Measurements from ENCODE around the gene MYO1D.

DNA sequence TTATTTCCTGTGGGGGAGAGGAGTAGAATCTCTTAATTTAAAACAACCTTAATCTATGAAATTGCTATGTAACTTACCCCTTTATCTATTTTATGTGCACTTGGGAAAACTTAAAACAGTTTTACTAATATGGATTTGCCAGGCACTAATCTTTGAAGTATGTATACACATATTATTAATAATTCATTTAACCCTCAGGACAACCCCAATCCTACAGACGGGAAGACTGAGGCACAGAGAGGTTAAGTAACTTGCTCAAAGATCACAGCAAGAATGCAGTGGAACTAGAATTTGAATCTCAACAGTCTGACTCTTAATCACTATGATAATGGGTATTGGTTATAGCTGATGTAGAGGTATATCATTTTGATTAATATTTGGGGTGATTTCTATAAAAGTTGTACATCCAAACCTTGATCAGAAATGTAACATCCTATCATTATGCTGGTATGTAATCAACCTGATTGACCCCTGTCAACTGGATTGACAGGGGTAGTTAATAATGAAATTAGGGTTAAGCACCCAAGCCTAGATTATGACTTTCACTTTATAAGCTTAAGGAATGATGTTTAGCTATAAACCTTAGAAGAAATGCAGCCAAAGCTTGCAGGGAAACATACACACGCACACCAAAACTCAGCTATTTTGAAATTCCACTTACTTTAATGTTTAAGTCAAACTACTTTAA is 1.6 kb downstream of the MYO1D start:
- TF ChIP-seq EP300 (IDR thresholded peaks at IDR 0.05) (no peak), POLR2A (IDR thresholded peaks at IDR 0.05) (no peak)
- TF ChIP-seq, protein P1, sequence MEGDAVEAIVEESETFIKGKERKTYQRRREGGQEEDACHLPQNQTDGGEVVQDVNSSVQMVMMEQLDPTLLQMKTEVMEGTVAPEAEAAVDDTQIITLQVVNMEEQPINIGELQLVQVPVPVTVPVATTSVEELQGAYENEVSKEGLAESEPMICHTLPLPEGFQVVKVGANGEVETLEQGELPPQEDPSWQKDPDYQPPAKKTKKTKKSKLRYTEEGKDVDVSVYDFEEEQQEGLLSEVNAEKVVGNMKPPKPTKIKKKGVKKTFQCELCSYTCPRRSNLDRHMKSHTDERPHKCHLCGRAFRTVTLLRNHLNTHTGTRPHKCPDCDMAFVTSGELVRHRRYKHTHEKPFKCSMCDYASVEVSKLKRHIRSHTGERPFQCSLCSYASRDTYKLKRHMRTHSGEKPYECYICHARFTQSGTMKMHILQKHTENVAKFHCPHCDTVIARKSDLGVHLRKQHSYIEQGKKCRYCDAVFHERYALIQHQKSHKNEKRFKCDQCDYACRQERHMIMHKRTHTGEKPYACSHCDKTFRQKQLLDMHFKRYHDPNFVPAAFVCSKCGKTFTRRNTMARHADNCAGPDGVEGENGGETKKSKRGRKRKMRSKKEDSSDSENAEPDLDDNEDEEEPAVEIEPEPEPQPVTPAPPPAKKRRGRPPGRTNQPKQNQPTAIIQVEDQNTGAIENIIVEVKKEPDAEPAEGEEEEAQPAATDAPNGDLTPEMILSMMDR (IDR thresholded peaks at IDR 0.05), result no peak
